Measurements from ENCODE around the gene PTER.

PTER gene

GRCh38 chr10:16408379-16408778 lies 28.4 kb upstream of the PTER start:
- TF ChIP-seq CTCF (IDR thresholded peaks at IDR 0.05): no peak
- no peaks in the 10 kb centered on the region for H3K79me2 ChIP-seq
- peak overlapping the region; percentile 13 for H3K4me2 ChIP-seq (ENCODE audit: low read length)
- no peak overlapping the region for H3K9ac ChIP-seq
- H3K9me3 ChIP-seq (ENCODE audit: control insufficient read depth, low read length): no peaks in the 10 kb centered on the region
- no peaks in the 10 kb centered on the region for H3K4me1 ChIP-seq
- no peak overlapping the region for H3K27ac ChIP-seq
- H3K27me3 ChIP-seq (ENCODE audit: control insufficient read depth, insufficient read depth, low read length): no peaks in the 10 kb centered on the region
- H3K4me3 ChIP-seq (ENCODE audit: low read depth, low read length): no peak overlapping the region
- H2AFZ ChIP-seq: peak overlapping the region; percentile 28
- no peaks in the 10 kb centered on the region for H3K36me3 ChIP-seq (ENCODE audit: control insufficient read depth, insufficient read depth, low read length)

GRCh38 chr10:16417341-16417740 lies 19.5 kb upstream of the PTER start:
- no peaks in the 10 kb centered on the region for H3K36me3 ChIP-seq (ENCODE audit: control insufficient read depth, insufficient read depth, low read length)
- H3K4me2 ChIP-seq (ENCODE audit: low read length): no peak overlapping the region
- H3K79me2 ChIP-seq: no peaks in the 10 kb centered on the region
- no peak overlapping the region for H3K4me3 ChIP-seq (ENCODE audit: low read depth, low read length)
- no peak overlapping the region for H3K9ac ChIP-seq
- no peaks in the 10 kb centered on the region for H3K9me3 ChIP-seq (ENCODE audit: control insufficient read depth, low read length)
- no peak overlapping the region for H2AFZ ChIP-seq
- no peak for TF ChIP-seq CTCF (IDR thresholded peaks at IDR 0.05)
- H3K4me1 ChIP-seq: no peaks in the 10 kb centered on the region
- no peak overlapping the region for H3K27ac ChIP-seq
- no peaks in the 10 kb centered on the region for H3K27me3 ChIP-seq (ENCODE audit: control insufficient read depth, insufficient read depth, low read length)

GRCh38 chr10:16423599-16423998 lies 13.2 kb upstream of the PTER start:
- Histone ChIP-seq H3K27me3 (ENCODE audit: control insufficient read depth, insufficient read depth, low read length) (no peaks in the 10 kb centered on the region), H3K4me1 (no peaks in the 10 kb centered on the region), H3K4me3 (ENCODE audit: low read depth, low read length) (no peak overlapping the region), H3K9me3 (ENCODE audit: control insufficient read depth, low read length) (no peaks in the 10 kb centered on the region), H3K36me3 (ENCODE audit: control insufficient read depth, insufficient read depth, low read length) (no peaks in the 10 kb centered on the region), H2AFZ (no peak overlapping the region), H3K27ac (no peak overlapping the region), H3K79me2 (no peaks in the 10 kb centered on the region), H3K9ac (no peak overlapping the region), H3K4me2 (ENCODE audit: low read length) (no peak overlapping the region)
- no peak for TF ChIP-seq CTCF (IDR thresholded peaks at IDR 0.05)

- no peaks in the 10 kb centered on the region for H3K36me3 ChIP-seq (ENCODE audit: control insufficient read depth, insufficient read depth, low read length)
- H3K4me1 ChIP-seq: no peaks in the 10 kb centered on the region
- H3K4me2 ChIP-seq (ENCODE audit: low read length): no peak overlapping the region
- no peak overlapping the region for H3K4me3 ChIP-seq (ENCODE audit: low read depth, low read length)
- no peak overlapping the region for H2AFZ ChIP-seq
- H3K27ac ChIP-seq: no peak overlapping the region
- H3K27me3 ChIP-seq (ENCODE audit: control insufficient read depth, insufficient read depth, low read length): no peaks in the 10 kb centered on the region
- no peak overlapping the region for H3K9ac ChIP-seq
- TF ChIP-seq CTCF (IDR thresholded peaks at IDR 0.05): no peak
- no peaks in the 10 kb centered on the region for H3K9me3 ChIP-seq (ENCODE audit: control insufficient read depth, low read length)
- H3K79me2 ChIP-seq: no peaks in the 10 kb centered on the region
Measured at GRCh38 chr10:16425449-16425848, 11.4 kb upstream of the PTER start.

- no peak for TF ChIP-seq CTCF (IDR thresholded peaks at IDR 0.05)
- no peak overlapping the region for H3K27ac ChIP-seq
- no peak overlapping the region for H3K4me3 ChIP-seq (ENCODE audit: low read depth, low read length)
- no peak overlapping the region for H2AFZ ChIP-seq
- no peaks in the 10 kb centered on the region for H3K4me1 ChIP-seq
- H3K27me3 ChIP-seq (ENCODE audit: control insufficient read depth, insufficient read depth, low read length): no peaks in the 10 kb centered on the region
- H3K4me2 ChIP-seq (ENCODE audit: low read length): no peak overlapping the region
- H3K9me3 ChIP-seq (ENCODE audit: control insufficient read depth, low read length): no peaks in the 10 kb centered on the region
- no peaks in the 10 kb centered on the region for H3K36me3 ChIP-seq (ENCODE audit: control insufficient read depth, insufficient read depth, low read length)
- H3K79me2 ChIP-seq: no peaks in the 10 kb centered on the region
- no peak overlapping the region for H3K9ac ChIP-seq
Measured at GRCh38 chr10:16429539-16429938, 7.3 kb upstream of the PTER start.
